Breast epithelium (tissue), 4 donors: ENCODE results near the gene DCAF17. TPM values are rescaled to one million over a fixed set of nuclear protein-coding genes. Genes with fewer than 3 reads are reported as not detected.
A peak's percentile ranks its signal among the peaks of the same experiment; 100 is the strongest.

Source experiments
- DNase-seq, 2 donors: peaks; one replicate each; pipeline ENCODE4 v3.0.0-alpha.2; 2019; ENCODE audit warnings: low spot score in 2 of 2
- H3K27ac ChIP-seq, 2 donors: fragments of 200-600 bp; sonication (generic) in 1 of 2; one replicate each; pipeline ENCODE4 v1.5.1; 2016 to 2019; ENCODE audit warnings: mild to moderate bottlenecking in 1 of 2
- H3K27me3 ChIP-seq, 2 donors: fragments of 200-600 bp; sonication (generic) in 1 of 2; one replicate each; pipeline versions ENCODE4 v1.5.1 to v1.6.0; 2017 to 2019; ENCODE audit warnings: control low read depth in 1 of 2, mild to moderate bottlenecking in 1 of 2
- H3K36me3 ChIP-seq: fragments of 200-600 bp; one replicate; pipeline ENCODE4 v1.5.1; 2019
- H3K4me1 ChIP-seq, 2 donors: fragments of 200-600 bp; sonication (generic); one replicate each; pipeline ENCODE4 v1.5.1; 2016 to 2019; ENCODE audit warnings: control low read depth in 1 of 2
- H3K4me3 ChIP-seq, 3 donors: fragments of 200-600 bp; sonication (generic); 1 replicate in 2 of 3; 2 replicates in 1 of 3; pipeline ENCODE4 v1.5.1; 2016 to 2019; ENCODE audit warnings: mild to moderate bottlenecking in 3 of 3, moderate library complexity in 2 of 3
- H3K9me3 ChIP-seq, 2 donors: fragments of 200-600 bp; sonication (generic) in 1 of 2; one replicate each; pipeline ENCODE4 v1.5.1; 2016 to 2019; ENCODE audit warnings: control low read depth in 1 of 2
- CTCF ChIP-seq, 3 donors: fragments of 450-650 bp; IDR thresholded peaks; one replicate each; pipeline ENCODE4 v1.5.1; 2016 to 2017; ENCODE audit warnings: antibody characterized with exemption in 3 of 3, mild to moderate bottlenecking in 3 of 3, moderate library complexity in 3 of 3
- POLR2A ChIP-seq: fragments of 450-650 bp; IDR thresholded peaks from one replicate; pipeline ENCODE4 v1.6.1; 2016; ENCODE audit warnings: antibody characterized with exemption, mild to moderate bottlenecking, moderate library complexity
- POLR2AphosphoS5 ChIP-seq, 3 donors: sonication (generic); formaldehyde crosslinking; IDR thresholded peaks; one replicate each; pipeline ENCODE4 v1.6.1; 2017; ENCODE audit warnings: antibody characterized with exemption in 3 of 3
- intact Hi-C: fragments of 100-400 bp; cut with DNase I; formaldehyde crosslinking; loops from one replicate; pipeline ENCODE4 v1.15.1; 2023; ENCODE audit warnings: low total_unique reads
- total RNA-seq, 3 donors: library from RNA; depleted of rRNA; stranded (reverse); fragments of >200 nt; gene quantifications; one replicate each; pipeline ENCODE4 v1.1.0, GENCODE V29; 2016

The DCAF17 gene
- total RNA-seq, 3 donors from 2014 or later: 13.3 to 30.6 (median 24.6) TPM

- peaks cover 0 to 3% of the 10 kb centered on the region in 2 donors for H3K4me1 ChIP-seq
- H3K4me3 ChIP-seq: no peak overlapping the region
- no peak for DNase-seq
- TF ChIP-seq POLR2A (no peak), CTCF (IDR thresholded peaks at IDR 0.05) (no peak), POLR2AphosphoS5 (IDR thresholded peaks at IDR 0.05) (no peak)
- no peak overlapping the region for H3K27ac ChIP-seq
- H3K9me3 ChIP-seq: no peaks in the 10 kb centered on the region
- no peaks in the 10 kb centered on the region for H3K36me3 ChIP-seq
- H3K27me3 ChIP-seq: no peaks in the 10 kb centered on the region
- intact Hi-C loops: no loop called here
Measured at GRCh38 chr2:171405546-171405945, 28.5 kb upstream of the DCAF17 start.

- TF ChIP-seq POLR2AphosphoS5 (IDR thresholded peaks at IDR 0.05): no peak
- TF ChIP-seq CTCF (IDR thresholded peaks at IDR 0.05): no peak
- TF ChIP-seq POLR2A: no peak
- Histone ChIP-seq H3K27me3 (no peaks in the 10 kb centered on the region), H3K9me3 (no peaks in the 10 kb centered on the region), H3K36me3 (no peaks in the 10 kb centered on the region), H3K4me3 (no peak overlapping the region), H3K27ac (no peak overlapping the region), H3K4me1 (peaks cover 0 to 3% of the 10 kb centered on the region in 2 donors)
- intact Hi-C loops: no loop called here
- no peak for DNase-seq
Measured at GRCh38 chr2:171406044-171406443, 28.0 kb upstream of the DCAF17 start.

GRCh38 chr2:171407030-171407675 is 26.9 kb upstream of the DCAF17 start:
- H3K27ac ChIP-seq: no peak overlapping the region
- H3K4me3 ChIP-seq: no peak overlapping the region
- intact Hi-C loops: no loop called here
- no peaks in the 10 kb centered on the region for H3K9me3 ChIP-seq
- H3K36me3 ChIP-seq: no peaks in the 10 kb centered on the region
- no peak for TF ChIP-seq POLR2A
- no peak for TF ChIP-seq CTCF (IDR thresholded peaks at IDR 0.05)
- no peak for TF ChIP-seq POLR2AphosphoS5 (IDR thresholded peaks at IDR 0.05)
- no peak for DNase-seq
- no peaks in the 10 kb centered on the region for H3K27me3 ChIP-seq
- H3K4me1 ChIP-seq: peaks cover 0 to 3% of the 10 kb centered on the region in 2 donors

- intact Hi-C loops: no loop called here
- Histone ChIP-seq H3K4me1 (peaks cover 0 to 3% of the 10 kb centered on the region in 2 donors), H3K4me3 (no peak overlapping the region), H3K36me3 (no peaks in the 10 kb centered on the region), H3K27me3 (no peaks in the 10 kb centered on the region), H3K9me3 (no peaks in the 10 kb centered on the region), H3K27ac (no peak overlapping the region)
- no peak for DNase-seq
- no peak for TF ChIP-seq POLR2AphosphoS5 (IDR thresholded peaks at IDR 0.05)
Measured at GRCh38 chr2:171407676-171408044, 26.4 kb upstream of the DCAF17 start.

- H3K4me3 ChIP-seq: peak overlapping the region; percentile 5 to 67 (median 48)
- TF ChIP-seq POLR2A: no peak
- TF ChIP-seq CTCF (IDR thresholded peaks at IDR 0.05): no peak
- TF ChIP-seq POLR2AphosphoS5 (IDR thresholded peaks at IDR 0.05): no peak
- DNase-seq: no peak
- H3K36me3 ChIP-seq: no peaks in the 10 kb centered on the region
- peaks cover 0 to 3% of the 10 kb centered on the region in 2 donors for H3K4me1 ChIP-seq
- H3K9me3 ChIP-seq: no peaks in the 10 kb centered on the region
- intact Hi-C loops: no loop called here
- no peaks in the 10 kb centered on the region for H3K27me3 ChIP-seq
- H3K27ac ChIP-seq: peak overlapping the region; percentile 48 to 57
Measured at GRCh38 chr2:171409436-171409971, 24.5 kb upstream of the DCAF17 start.
